Bone marrow (tissue), 2 donors: Measurements from ENCODE around the gene VPS37D.
A peak's percentile ranks its signal among the peaks of the same experiment; 100 is the strongest.

ENCODE experiments used
- DNase-seq, 2 donors: peaks; one replicate each; lab custom pipeline; 2025; lab: John Stamatoyannopoulos, UW

The VPS37D gene

GRCh38 chr7:73681031-73681430 lies 13.4 kb downstream of the VPS37D start:
- DNase-seq: no peak

GRCh38 chr7:73682745-73683055 lies 15.1 kb downstream of the VPS37D start:
- no peak for DNase-seq

- peak; percentile 82 to 93 for DNase-seq
Observed at GRCh38 chr7:73683056-73683787, 15.6 kb downstream of the VPS37D start, which contains the start of the genes BUD23 and DNAJC30. BUD23 (plus strand) TSS chr7:73683597; CDS start chr7:73683626, 29 bp downstream. DNAJC30 (minus strand) TSS chr7:73683453; CDS start chr7:73683423, 30 bp downstream.

GRCh38 chr7:73683788-73684693 lies 16.4 kb downstream of the VPS37D start:
- DNase-seq: no peak

- no peak for DNase-seq
Observed at GRCh38 chr7:73685311-73685710, 17.7 kb downstream of the VPS37D start.

GRCh38 chr7:73688288-73688687 lies 20.7 kb downstream of the VPS37D start:
- no peak for DNase-seq

GRCh38 chr7:73690646-73691045 lies 23.0 kb downstream of the VPS37D start:
- DNase-seq: no peak

- no peak for DNase-seq
Observed at GRCh38 chr7:73696372-73696771, 28.7 kb downstream of the VPS37D start.

GRCh38 chr7:73698410-73698809 lies 30.8 kb downstream of the VPS37D start:
- no peak for DNase-seq

- no peak for DNase-seq
Observed at GRCh38 chr7:73699370-73700068, 31.9 kb downstream of the VPS37D start.

- no peak for DNase-seq
Observed at GRCh38 chr7:73700069-73700423, 32.4 kb downstream of the VPS37D start.

GRCh38 chr7:73700581-73701134 lies 33.0 kb downstream of the VPS37D start:
- DNase-seq: no peak

GRCh38 chr7:73701357-73701995 lies 33.8 kb downstream of the VPS37D start:
- peak in 1 of 2 donors; percentile 25 for DNase-seq

GRCh38 chr7:73702226-73702625 lies 34.6 kb downstream of the VPS37D start:
- DNase-seq: no peak

GRCh38 chr7:73702665-73703064 lies 35.0 kb downstream of the VPS37D start:
- DNase-seq: no peak

GRCh38 chr7:73703225-73703624 lies 35.6 kb downstream of the VPS37D start:
- DNase-seq: no peak

GRCh38 chr7:73703757-73704639 lies 36.4 kb downstream of the VPS37D start:
- peak in 1 of 2 donors; percentile 22 for DNase-seq

GRCh38 chr7:73704640-73705550 lies 37.3 kb downstream of the VPS37D start:
- no peak for DNase-seq

- no peak for DNase-seq
Observed at GRCh38 chr7:73705551-73705920, 37.9 kb downstream of the VPS37D start.
